HG02588 (cell line): ENCODE results near the gene PATZ1.
"Not testable (repeated sequence)": the region's sequence is repeated elsewhere in the genome, so short reads cannot be mapped to it uniquely, and the experiment has no call there.

Source experiments
- ATAC-seq: cut with Tn5 transposase; IDR thresholded peaks from one replicate; pipeline ENCODE4 v1.9.1; 2021; ENCODE audit warnings: mild to moderate bottlenecking, moderate library complexity; ENCODE audit not compliant: unreplicated experiment

PATZ1 gene

DNA sequence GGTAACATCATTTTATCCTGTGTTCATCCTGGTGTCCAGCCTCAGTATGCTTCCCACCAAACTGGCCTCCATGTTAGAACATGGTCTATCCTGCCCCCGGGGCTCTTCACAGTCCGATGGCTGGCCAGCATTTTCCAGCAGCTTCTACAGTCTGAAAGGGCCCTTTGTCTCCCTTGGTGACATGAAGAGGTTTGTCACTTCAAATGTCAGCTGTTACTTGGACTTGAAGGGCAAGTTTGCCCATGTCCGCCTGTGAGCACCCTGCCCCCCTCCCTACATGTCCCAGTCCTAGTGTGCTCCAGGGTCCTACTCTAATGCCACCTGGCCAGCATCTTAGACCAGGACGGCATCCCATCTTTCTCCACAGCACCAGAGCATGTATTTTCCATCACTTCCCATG is 24.7 kb downstream of the PATZ1 start:
- ATAC-seq, result no peak

DNA sequence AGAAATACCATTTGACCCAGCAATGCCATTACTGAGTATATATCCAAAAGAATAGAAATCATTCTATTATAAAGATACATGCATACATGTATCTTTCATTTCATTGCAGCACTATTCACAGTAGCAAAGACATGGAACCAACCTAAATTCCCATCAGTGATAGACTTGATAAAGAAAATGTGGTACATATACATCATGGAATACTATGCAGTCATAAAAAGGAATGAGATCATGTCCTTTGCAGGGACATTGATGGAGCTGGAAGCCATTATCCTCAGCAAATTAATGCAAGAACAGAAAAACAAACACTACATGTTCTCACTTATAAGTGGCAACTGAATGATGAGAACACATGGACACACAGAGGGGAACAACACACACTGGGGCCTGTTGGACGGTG is 31.9 kb downstream of the PATZ1 start:
- not testable (repeated sequence) for ATAC-seq

DNA sequence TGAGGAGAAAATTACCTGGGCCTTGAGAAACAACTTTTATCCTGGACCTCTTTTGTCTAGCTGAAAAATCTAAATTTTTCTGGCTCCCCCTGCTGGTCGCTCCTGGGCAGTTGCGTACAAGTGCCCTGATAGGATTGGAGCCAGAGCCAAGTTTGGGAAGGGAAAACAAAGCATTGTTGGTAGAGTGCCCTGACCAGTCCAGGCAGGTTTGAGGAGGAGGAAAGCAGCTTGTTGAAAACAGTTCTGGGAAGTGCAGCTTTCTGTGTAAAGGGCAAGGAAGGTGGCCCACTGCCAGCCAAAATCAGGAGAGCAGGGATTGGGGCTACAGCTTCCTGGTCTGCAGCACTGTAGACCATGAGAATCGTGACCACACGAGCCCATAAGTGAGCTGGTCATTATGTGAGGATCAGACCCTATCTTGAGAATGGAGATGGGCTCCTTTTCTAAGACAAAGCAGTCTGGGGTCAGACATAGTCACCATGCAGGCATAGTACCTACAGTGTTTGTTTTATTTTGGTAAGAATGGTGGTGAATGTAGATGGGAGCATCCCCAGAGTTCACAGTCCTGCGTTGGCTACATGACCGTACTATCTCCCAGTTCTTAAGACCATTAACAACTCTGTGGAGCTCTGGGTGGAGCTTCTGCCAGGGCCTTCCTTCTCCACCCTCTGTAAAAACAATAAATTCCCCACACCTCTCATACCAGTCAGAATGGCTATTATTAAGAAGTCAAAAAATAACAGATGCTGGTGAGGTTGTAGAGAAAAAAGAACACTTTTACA is 32.6 kb downstream of the PATZ1 start:
- ATAC-seq, result no peak

DNA sequence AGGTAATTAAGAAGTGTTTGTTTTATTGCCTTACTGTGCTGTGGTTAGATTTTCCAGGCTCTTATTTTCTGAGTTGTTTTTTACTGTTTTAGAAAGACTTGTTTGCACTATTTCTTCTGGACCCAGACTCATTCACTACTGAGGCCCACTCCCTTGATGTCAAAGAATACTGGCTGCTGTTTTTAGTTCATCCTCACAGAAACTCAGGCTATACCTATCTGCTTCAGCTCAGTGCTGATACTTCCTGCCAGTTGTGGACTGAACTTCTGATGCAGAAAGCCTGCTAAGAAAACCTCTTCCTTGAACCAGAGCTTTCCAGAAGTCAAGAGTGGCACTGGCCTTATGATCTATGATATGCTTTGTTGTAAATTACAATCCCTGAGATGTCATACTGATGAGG is 38.0 kb downstream of the PATZ1 start:
- ATAC-seq, result no peak

DNA sequence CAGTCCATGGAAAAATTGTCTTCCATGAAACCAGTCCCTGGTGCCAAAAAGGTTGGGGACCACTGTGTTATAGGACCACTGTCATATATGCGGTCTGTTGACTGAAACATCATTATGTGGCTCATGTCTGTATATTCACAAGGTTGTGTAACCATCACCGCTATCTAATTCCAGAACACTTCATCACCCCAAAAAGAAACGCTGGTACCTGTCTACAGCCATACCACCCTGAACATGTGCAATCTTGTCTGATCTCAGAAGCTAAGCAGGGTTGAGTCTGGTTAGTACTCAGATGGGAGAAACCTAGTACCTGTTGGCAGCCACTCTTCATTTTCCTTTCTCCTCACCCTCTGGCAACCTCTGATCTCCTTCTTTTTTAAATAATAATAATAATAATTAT is 41.0 kb downstream of the PATZ1 start:
- ATAC-seq, result no peak

DNA sequence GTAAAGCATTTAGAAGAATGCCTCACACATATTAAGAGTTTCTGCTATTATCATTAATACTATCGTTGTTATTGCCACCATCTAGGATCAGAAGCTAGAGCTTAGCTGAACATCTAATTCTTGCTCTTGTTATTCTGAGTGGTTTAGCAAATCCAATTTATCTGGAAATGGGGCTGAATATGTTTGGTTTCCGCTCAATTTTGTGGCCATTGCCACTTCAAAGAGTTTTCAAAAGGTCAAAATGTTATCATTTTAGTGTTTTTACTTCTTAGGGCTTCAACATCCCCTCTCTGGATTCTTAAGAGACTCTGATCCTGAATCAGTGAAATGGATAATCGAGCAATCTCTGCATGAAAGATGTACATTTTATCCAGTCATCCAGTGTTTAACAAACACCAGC is 43.6 kb downstream of the PATZ1 start:
- ATAC-seq, result no peak

DNA sequence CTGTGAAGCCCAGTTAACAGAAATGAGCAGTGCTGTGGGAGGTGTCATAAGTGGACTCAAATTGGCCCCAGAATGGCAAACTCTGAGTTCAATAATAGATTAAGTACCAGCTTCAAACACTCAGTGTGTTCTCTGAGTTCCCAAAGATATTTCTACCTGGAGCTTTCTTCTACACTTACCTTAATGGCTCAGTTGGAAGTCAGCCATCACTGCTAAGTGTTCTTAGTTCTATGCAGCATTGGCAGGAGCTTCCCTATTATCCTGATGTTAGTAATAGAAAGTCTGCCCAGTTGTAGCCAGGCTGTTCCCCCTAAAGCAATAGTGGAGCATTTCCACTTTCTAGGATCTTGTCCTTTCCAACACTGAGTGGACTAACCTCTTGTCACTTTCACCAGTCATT is 44.1 kb downstream of the PATZ1 start:
- ATAC-seq, result no peak

DNA sequence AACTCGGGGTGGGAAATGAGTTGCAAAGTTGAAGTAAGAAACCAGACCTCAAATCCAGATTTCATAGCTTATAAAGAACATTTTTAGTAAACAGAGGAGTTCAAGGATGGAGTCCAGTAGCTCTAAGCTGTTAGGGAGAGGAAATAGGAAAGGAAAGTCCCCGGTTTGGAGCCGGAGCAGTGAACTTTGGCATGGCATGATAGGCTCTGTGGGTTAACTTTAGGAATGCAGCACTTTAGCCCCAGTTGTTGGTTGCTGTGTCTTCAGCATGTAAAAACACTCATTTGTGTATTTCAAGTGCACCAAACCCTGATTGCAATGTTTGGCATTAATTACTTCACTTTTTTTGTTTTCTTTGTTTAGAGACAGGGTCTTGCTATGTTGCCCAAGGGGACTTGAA is 45.2 kb downstream of the PATZ1 start:
- no peak for ATAC-seq

DNA sequence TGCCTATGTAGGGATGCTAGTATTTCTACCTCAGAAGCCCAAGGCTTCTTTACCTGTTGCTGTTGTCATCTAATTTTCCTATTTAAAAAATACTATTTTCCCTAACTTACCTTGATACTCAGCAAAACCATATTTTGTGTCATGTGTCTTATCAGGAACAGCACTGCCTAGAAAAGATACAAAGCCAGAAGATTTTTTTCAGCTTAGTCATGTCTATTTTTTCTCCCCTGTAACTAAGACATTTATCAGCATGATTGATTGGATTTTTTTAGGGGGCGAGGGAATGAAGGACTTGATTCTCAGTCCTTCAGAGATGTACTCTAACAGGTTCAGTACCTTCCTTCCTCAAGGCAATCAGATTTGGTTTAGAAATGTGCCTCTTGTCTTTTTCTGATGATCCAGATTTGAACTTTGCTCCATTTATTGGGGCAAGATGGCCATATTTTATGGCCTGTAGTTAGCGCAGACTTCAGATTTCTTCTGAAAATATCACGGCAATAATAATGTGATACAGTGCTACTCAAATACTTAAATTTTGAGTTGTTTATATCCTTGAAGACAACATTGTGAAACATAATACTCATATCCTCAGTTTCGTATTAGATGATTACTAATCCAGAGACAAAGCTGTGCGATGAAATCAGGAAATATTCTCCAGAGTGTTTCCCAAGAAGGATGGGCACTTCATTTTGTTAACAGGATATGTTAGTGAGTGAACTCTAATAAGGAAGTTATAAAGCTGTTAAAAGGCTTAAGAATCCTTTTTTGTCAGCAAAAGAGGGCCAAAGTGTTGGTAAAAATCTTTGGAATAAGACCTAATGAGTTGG is 50.1 kb downstream of the PATZ1 start:
- no peak for ATAC-seq

DNA sequence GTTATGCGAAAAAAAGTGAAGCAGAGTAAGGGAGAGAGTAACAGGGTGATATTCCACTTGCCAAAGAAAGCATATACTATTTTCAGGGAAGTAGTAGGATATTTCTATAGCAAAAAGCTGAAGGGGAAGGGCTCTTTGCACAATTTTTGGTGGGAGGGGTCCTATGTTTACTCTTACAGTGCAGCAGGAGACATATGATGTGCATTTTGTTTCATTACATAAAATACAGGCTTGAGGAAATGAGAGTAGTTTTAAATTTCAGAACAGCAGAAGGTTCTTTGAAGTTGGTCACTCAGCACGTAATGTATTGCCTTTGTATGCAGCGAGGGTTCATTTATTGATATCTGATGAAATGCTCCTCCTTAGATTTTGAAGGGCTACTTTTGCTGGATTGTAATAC is 50.8 kb downstream of the PATZ1 start:
- no peak for ATAC-seq

DNA sequence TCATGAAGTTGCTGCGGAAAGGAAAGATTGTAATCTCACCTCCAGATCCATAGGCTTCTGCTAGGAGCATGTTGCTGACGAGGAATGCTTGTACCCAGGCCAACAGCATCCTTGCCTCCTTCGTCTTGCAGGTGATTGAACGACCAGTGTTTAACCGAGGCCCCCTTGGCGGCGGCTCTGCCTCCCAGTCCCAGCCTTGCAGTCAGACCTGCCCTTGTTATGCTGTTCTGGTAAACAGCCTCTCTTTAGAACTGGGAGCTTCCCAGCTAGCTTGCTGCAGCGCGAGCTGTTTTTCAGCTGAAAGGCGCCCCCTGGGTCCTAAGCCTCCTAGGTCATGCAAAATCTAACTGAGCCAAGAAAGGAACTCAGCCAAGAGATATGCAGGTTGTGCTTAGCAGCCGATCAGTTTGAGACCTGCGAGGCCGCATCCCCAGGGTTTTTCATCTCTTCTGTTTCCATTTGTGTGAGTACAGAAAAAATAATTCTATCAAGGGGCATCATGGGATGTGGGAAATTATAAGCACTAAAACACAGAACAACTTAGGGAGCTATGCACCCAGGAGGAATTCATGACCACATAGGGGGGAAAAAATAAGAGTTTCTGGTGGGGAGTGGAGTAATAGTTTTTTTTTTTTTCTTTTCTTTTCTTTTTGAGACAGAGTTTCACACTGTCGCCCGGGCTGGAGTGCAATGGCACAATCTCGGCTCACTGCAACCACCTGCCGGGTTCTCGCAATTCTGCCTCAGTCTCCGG is 53.7 kb downstream of the PATZ1 start, which contains the start of gene PIK3IP1:
Gene PIK3IP1 (minus strand): TSS at position 253 of the 754 bp plus-strand sequence. CDS start 144 bp downstream, at position 109.
- no peak for ATAC-seq

DNA sequence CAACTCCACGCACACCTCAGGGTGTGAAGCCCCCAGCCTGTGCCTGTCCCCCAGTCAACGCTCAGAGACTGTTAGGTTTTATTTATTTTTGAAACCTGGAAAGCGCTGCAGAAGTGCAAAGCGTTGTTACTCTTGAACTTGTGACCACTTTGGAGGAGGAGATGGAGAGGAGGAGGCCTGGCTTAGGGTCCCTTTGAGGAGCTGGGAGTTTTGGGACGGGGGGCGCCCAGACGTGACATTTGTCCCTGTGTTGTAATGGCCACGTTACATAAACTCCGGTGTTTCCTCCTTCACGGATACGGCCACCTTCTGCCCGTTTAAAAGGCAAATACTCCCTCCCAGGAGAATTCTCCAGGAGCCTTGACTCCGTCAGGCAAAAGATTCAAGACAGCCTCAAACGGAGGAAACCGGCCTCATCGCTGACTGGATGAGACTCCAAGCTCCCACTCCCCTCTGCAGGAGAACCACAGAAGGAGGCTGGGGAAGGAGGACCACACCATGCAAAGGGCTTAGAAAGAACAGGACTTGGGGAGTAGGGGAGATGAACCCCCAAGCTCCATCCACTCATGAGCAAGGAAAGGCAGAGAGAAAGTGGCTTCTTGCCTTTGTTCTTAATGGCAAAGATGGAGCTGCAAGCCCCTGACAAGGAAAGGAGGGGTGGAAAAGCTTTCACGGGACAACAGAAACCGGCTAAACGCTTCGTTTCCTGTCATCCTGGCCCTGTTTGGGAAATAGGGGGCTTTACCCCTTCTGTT is 54.5 kb downstream of the PATZ1 start:
- no peak for ATAC-seq

DNA sequence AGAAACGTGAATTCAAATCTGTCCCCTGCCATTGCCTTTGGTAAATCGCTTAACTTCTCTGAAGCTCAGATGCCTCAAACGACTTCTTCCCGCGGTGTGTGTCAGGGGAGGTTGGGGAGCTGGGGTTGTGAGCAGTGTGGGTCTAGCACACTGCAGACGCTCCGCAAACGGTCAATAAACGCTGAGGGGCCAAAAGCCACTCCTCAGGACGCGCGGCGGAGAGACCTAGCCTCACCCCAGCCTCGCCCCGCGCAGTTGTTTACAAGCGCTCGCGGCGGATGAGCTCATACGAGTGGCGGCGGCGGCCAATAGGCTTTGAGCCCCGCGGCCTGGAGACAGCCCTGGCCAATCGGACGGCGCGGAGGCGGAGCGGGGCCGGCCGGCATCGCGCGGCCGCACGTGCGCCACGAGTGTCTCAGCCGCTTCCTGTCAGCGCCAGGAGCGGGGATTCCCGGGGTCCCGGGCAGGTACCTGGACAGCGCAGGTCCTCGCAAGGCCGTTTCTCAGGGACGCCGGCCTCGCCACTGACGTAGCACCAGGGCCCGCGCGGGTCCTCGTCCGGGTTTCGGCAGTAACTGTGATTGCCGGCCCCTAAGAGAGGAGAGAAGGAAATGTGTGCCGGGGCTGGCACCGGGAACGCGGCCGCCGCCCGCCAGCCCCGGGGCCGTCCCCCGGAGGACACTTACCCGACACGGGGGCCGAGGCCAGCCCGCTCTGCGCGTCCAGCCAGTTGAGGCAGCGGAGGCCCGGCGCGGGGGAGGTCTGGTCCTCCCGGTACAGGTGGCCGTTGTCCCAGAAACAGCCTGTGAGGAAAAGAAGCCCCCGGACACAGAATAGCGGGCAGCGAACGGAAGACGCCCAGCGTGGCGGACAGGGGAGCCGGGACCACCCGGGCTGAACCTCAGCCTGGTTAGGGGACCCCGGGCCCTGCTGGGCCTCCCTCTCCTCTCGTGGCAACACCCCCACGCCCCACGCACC is 55.4 kb downstream of the PATZ1 start:
- ATAC-seq, result peak; percentile 86

DNA sequence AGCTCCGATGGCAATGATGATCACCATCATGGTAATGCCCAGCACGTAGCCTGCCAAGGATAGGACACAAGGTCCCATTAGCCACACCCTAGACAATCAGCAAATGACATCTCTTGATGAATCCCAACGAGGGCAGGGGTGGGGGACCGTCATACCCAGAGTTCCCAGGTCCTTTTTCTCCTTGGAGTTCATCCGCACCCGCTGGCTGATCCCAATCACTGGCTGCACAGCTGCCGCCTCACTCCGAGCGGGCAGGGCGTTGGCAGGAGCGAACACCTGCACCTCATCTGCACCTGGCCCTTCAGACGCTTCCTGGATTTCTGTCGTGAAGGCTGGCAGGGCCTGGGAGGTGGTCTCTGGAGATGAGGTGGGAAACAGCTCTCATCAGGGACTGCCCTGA is 56.8 kb downstream of the PATZ1 start:
- no peak for ATAC-seq

DNA sequence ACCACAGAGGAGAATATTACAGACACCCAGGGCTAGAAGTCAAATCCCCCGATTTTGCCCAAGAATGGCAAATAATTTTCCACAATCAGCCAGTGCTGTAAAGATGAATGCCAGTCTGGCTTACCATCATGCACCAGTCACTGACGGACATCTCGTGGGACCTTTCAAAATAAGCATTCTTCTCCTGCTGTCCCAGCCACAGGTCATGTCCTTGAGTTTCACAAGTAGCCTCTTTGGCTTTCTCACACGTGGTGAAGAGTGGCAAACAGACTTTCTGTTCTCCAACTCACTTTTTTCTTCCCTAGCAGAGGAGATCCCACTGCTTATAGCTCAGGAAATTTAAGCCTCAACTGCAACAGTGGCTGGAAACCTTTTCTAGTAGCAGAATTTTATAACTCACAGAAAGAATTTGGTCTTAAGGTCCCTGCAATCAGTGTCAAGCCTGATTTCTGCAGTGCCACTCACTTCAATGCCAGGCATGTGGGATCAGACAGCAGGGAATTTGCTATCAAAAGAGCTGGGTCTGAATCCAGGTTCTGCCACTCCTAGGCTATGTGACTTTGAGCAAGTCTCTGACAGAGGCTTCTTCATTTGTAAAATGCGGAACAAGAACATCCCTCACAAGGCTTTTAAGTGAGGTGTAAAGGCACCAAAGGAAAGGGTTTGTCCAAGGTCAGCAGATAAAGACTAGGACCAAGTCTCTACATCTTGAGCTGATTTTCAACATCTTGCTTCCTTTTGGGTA is 57.5 kb downstream of the PATZ1 start:
- ATAC-seq, result no peak

DNA sequence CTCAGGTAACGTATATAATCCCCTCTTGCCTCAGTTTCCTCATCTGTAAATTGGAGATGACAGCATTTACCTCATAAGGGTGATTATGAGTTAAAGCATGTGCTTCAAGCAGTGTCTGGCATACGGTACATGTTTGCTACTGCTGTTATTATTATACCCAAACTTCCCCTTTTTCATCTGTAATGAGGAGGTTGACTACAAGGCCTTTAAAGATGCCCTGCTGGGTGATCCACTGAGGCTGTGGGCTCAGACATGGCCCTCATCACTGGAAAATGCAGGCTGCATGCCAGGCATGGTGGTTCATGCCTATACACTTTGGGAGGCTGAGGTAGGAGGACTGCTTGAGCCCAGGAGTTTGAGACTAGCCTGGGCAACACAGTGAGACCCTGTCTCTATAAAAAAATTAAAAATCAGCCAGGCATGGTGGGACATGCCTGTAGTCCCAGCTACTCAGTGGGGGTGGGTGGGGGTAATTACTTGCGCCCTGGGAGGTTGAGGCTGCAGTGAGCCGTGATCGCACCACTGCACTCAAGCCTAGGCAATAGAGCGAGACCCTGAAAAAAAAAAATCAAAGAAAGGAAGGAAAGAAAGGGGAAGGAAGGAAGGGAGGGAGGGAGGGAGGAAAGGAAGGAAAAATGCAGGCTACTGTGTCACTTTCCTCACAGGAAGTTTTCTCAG is 58.2 kb downstream of the PATZ1 start:
- ATAC-seq, result no peak

DNA sequence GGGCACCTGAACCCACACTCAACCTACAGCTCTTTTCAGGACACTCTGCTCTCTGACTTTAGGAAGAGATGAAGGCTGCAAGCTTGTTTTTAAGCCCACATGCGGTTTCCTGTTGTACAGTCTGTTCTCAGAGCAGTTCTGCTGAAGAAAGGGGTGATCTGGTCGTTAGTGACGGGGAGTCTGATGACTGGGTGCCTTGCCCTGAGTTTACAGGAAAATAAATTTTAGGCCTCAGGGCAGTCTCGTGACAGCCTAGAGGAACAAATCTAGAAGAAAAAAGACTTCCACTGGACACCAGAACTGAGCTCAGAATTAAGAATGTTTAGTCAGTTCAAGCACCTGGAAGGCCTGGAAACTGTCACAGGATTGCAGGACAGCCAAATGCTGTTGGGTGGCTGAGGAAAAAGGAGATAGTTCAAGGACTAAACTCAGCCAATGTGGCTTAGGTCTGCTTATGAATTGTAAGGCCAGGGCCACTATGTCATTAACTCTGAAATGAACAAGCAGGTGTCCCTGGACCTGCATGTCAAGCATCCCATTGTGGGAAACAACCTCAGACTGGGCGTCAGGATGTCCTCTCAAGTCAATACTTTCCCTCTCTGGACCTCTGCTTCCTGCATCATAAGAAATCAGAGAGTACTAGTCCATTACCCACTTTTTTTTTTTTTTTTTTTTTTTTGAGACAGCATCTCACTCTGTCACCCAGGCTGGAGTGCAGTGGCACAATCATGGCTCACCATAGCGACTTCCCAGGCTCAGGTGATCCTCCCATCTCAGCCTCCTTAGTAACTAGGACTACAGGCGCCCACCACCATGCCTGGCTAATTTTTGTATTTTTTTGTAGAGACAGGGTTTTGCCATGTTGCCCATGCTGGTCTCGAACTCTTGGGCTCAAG is 59.5 kb downstream of the PATZ1 start:
- no peak for ATAC-seq
